ENCODE measurements around the gene SIPA1L3. TPM values are rescaled to one million over a fixed set of nuclear protein-coding genes. Genes with fewer than 3 reads are reported as not detected.
A peak's percentile ranks its signal among the peaks of the same experiment; 100 is the strongest.

The SIPA1L3 gene
- total RNA-seq, 6 experiments from 2014 or later: 9.1 to 20.4 (median 14.9) TPM

DNA sequence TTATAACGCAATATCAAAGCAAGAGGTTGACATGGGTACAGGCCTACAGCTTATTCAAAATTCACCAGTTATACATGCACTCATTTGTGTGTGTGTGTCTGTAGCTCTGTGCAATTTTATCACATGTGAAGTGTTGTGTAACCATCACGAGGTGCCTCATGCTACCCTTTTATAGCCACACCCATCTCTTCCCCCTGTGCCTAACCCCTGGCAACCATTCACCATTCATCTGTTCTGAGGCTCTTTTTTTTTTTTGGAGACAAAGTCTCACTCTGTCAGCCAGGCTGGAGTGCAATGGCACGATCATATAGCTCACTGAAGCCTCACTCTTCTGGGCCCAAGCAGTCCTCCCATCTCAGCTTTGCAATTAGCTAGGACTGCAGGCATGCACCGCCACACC is 238.6 kb downstream of the SIPA1L3 start:
- H3K27ac ChIP-seq: no peak overlapping the region

DNA sequence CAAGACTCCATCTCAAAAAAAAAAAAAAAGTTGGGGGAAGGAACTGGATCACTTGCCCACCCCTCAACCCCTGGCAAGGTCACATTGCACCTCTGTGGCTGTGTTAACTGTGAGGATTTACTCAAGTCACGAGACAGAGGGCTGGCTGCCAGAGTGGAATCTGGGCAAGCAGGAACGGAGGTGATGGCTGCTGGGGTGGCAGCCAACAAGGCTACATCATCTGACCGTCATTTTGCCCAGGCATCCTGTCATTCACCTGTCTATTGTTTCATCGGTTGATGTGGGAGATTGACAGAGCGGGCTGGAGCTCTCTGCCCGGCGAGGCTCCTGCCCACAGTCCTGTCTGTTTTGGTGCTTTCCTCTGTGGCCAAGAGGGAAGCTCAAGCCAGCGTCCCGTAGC is 241.3 kb downstream of the SIPA1L3 start:
- Histone ChIP-seq H3K4me1 (no peaks in the 10 kb centered on the region), H3K27ac (no peak overlapping the region), H3K4me3 (no peak overlapping the region), H3K27me3 (no peaks in the 10 kb centered on the region), H3K9me3 (no peaks in the 10 kb centered on the region), H3K36me3 (peaks cover 0 to 9% (median 0%) of the 10 kb centered on the region in 4 donors)
- no CpG with 5 or more reads among the region's 9 CpGs for whole genome bisulfite sequencing (ENCODE audit: insufficient coverage, low coverage, low lambda C conversion rate, missing lambda C conversion rate)
- no peak for ATAC-seq
- TF ChIP-seq, protein P1, sequence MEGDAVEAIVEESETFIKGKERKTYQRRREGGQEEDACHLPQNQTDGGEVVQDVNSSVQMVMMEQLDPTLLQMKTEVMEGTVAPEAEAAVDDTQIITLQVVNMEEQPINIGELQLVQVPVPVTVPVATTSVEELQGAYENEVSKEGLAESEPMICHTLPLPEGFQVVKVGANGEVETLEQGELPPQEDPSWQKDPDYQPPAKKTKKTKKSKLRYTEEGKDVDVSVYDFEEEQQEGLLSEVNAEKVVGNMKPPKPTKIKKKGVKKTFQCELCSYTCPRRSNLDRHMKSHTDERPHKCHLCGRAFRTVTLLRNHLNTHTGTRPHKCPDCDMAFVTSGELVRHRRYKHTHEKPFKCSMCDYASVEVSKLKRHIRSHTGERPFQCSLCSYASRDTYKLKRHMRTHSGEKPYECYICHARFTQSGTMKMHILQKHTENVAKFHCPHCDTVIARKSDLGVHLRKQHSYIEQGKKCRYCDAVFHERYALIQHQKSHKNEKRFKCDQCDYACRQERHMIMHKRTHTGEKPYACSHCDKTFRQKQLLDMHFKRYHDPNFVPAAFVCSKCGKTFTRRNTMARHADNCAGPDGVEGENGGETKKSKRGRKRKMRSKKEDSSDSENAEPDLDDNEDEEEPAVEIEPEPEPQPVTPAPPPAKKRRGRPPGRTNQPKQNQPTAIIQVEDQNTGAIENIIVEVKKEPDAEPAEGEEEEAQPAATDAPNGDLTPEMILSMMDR (IDR thresholded peaks at IDR 0.05): no peak
- TF ChIP-seq POLR2A (IDR thresholded peaks at IDR 0.05): no peak
- intact Hi-C loops (cut with DNase I): no loop called here
- DNase-seq: no peak

More for the DNA sequence above, 238.6 kb downstream of the SIPA1L3 start:
- 61% methylated on average over 3 of the region's 4 CpGs for WGBS (ENCODE audit: insufficient coverage, low coverage, low lambda C conversion rate, missing lambda C conversion rate)
- Histone ChIP-seq H3K36me3 (no peaks in the 10 kb centered on the region), H3K4me1 (no peaks in the 10 kb centered on the region), H3K27me3 (no peaks in the 10 kb centered on the region), H3K9me3 (no peaks in the 10 kb centered on the region), H3K4me3 (no peak overlapping the region)
- peak in 1 of 4 donors; percentile 28 for ATAC-seq
- intact Hi-C loops (cut with DNase I): no loop called here
- TF ChIP-seq POLR2A (IDR thresholded peaks at IDR 0.05): no peak
- TF ChIP-seq, protein P1 (IDR thresholded peaks at IDR 0.05): no peak
- no peak for DNase-seq

DNA sequence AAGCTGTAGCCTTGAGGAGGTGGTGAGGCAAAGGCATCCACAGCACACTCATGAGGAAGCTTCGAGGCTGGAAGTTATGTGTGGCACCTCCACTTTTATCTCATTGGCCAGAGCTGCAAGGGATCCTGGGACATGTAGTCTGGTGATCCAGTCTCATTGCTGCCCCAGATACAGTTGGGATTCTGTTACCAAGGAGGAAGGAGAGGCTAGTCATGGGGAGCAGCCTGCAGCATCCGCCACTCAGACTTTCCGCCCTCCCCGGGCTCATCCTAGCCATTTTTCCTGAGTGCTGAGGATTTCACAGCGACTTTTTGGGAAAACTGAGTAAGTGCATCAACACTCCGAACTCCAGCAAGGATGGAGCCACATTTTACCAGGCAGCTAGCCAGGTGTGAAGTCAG is 242.7 kb downstream of the SIPA1L3 start:
- H3K36me3 ChIP-seq: peaks cover 0 to 15% (median 0%) of the 10 kb centered on the region in 4 donors
- intact Hi-C loops (cut with DNase I): no loop called here
- ATAC-seq (no peak), DNase-seq (no peak)
- H3K4me1 ChIP-seq: no peaks in the 10 kb centered on the region
- no peak for TF ChIP-seq POLR2A (IDR thresholded peaks at IDR 0.05)
- TF ChIP-seq, protein P1 (IDR thresholded peaks at IDR 0.05): no peak
- no peak overlapping the region for H3K27ac ChIP-seq
- H3K4me3 ChIP-seq: no peak overlapping the region
- no peaks in the 10 kb centered on the region for H3K27me3 ChIP-seq
- WGBS (ENCODE audit: insufficient coverage, low coverage, low lambda C conversion rate, missing lambda C conversion rate): 100% methylated on average over 1 of the region's 6 CpGs
- no peaks in the 10 kb centered on the region for H3K9me3 ChIP-seq

DNA sequence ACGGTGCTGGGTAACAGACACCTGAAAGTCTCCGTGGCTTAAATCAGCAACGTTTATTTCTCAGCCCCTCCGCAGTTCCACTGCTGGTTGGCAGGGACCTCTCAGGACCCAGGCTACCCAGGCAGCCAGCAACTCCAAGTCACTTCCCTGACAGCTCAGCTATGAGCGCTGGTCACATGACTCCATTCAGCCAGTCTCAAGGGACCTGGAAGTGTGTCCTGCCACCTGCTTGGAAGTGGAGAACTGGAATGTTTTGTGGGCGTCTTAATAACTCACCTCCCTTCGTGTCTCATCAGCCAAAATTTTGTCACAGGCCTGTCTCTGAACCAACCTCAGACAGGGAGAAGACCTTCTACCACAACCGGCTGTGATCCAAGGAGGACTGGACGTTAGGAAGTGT is 244.2 kb downstream of the SIPA1L3 start:
- WGBS (ENCODE audit: insufficient coverage, low coverage, low lambda C conversion rate, missing lambda C conversion rate): 89% methylated on average over 5 of the region's 9 CpGs
- H3K4me1 ChIP-seq: no peaks in the 10 kb centered on the region
- H3K4me3 ChIP-seq: no peak overlapping the region
- no peaks in the 10 kb centered on the region for H3K27me3 ChIP-seq
- no peak overlapping the region for H3K27ac ChIP-seq
- intact Hi-C loops (cut with DNase I): no loop called here
- no peak for TF ChIP-seq POLR2A (IDR thresholded peaks at IDR 0.05)
- TF ChIP-seq, protein P1 (IDR thresholded peaks at IDR 0.05): no peak
- no peak for DNase-seq
- no peak for ATAC-seq
- H3K9me3 ChIP-seq: no peaks in the 10 kb centered on the region
- peaks cover 0 to 19% (median 0%) of the 10 kb centered on the region in 4 donors for H3K36me3 ChIP-seq
